ENCODE measurements around the gene RRM2. TPM values are rescaled to one million over a fixed set of nuclear protein-coding genes. Genes with fewer than 3 reads are reported as not detected.

RRM2 gene
- polyA plus RNA-seq, 2 of the 4 experiments (the other 2 are of a cell fraction) = 84.4 to 111 TPM

DNA sequence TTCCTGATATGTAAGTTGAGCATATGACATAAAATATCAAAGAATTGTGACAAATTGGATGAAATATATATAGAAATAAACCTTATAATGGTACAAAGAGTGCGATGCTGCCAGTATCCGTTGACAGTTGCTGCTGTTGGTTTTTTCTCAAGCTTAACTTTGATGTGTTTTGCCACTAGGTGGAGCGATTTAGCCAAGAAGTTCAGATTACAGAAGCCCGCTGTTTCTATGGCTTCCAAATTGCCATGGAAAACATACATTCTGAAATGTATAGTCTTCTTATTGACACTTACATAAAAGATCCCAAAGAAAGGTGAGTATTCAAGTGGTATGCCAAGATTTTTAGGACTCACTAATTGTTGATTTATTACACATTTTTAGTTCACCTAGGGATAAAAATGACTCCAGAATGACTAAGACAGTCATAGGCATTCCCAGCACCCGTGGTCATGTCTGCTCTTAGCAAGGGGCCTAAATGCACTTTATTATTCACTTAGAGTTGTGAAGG is 2.1 kb downstream of the RRM2 start (continued):
- TF ChIP-seq CHD4 (IDR thresholded peaks at IDR 0.05; ENCODE audit: borderline replicate concordance) (no peak), POLR2A (IDR thresholded peaks at IDR 0.05; ENCODE audit: low read length) (no peak), EHF (CRISPR knock-in tag; IDR thresholded peaks at IDR 0.05) (no peak), MAZ (IDR thresholded peaks at IDR 0.05; ENCODE audit: borderline replicate concordance, low read depth, low read length) (no peak), POLR2AphosphoS2 (conservative IDR thresholded peaks at IDR 0.05; ENCODE audit: low read length) (no peak), RAD21 (conservative IDR thresholded peaks at IDR 0.05 in 1 of 2, IDR thresholded peaks at IDR 0.05 in 1 of 2) (peak; percentile 68 to 92), CHD2 (IDR thresholded peaks at IDR 0.05; ENCODE audit: low read length, partially characterized antibody) (no peak), CEBPB (IDR thresholded peaks at IDR 0.05) (no peak), ZC3H11A (IDR thresholded peaks at IDR 0.05) (no peak), MYC (IDR thresholded peaks at IDR 0.05; ENCODE audit: borderline replicate concordance, low read length) (no peak), RCOR1 (IDR thresholded peaks at IDR 0.05; ENCODE audit: low read depth, low read length) (no peak), RNF2 (IDR thresholded peaks at IDR 0.05; ENCODE audit: borderline replicate concordance, low read depth) (no peak), FOSB (CRISPR knock-in tag; IDR thresholded peaks at IDR 0.05) (no peak), EHMT2 (IDR thresholded peaks at IDR 0.05; ENCODE audit: low read depth) (no peak), JUN (IDR thresholded peaks at IDR 0.05) (no peak), JUNB (IDR thresholded peaks at IDR 0.05) (no peak), ESRRA (IDR thresholded peaks at IDR 0.05; ENCODE audit: borderline replicate concordance, low read length) (no peak), KDM5A (IDR thresholded peaks at IDR 0.05) (0 out of 2 replicates have a peak, but pooled peaks have one; percentile 19), RARB (CRISPR knock-in tag; IDR thresholded peaks at IDR 0.05) (no peak), FOXS1 (CRISPR knock-in tag; IDR thresholded peaks at IDR 0.05) (no peak), NPAS2 (CRISPR knock-in tag; IDR thresholded peaks at IDR 0.05; ENCODE audit: borderline replicate concordance) (no peak), PHF8 (IDR thresholded peaks at IDR 0.05; ENCODE audit: borderline replicate concordance, low read depth) (no peak)
- TF ChIP-seq, protein P1, sequence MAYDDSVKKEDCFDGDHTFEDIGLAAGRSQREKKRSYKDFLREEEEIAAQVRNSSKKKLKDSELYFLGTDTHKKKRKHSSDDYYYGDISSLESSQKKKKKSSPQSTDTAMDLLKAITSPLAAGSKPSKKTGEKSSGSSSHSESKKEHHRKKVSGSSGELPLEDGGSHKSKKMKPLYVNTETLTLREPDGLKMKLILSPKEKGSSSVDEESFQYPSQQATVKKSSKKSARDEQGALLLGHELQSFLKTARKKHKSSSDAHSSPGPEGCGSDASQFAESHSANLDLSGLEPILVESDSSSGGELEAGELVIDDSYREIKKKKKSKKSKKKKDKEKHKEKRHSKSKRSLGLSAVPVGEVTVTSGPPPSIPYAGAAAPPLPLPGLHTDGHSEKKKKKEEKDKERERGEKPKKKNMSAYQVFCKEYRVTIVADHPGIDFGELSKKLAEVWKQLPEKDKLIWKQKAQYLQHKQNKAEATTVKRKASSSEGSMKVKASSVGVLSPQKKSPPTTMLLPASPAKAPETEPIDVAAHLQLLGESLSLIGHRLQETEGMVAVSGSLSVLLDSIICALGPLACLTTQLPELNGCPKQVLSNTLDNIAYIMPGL (CRISPR knock-in tag; IDR thresholded peaks at IDR 0.05; ENCODE audit: borderline replicate concordance) = no peak
- TF ChIP-seq, protein P2, sequence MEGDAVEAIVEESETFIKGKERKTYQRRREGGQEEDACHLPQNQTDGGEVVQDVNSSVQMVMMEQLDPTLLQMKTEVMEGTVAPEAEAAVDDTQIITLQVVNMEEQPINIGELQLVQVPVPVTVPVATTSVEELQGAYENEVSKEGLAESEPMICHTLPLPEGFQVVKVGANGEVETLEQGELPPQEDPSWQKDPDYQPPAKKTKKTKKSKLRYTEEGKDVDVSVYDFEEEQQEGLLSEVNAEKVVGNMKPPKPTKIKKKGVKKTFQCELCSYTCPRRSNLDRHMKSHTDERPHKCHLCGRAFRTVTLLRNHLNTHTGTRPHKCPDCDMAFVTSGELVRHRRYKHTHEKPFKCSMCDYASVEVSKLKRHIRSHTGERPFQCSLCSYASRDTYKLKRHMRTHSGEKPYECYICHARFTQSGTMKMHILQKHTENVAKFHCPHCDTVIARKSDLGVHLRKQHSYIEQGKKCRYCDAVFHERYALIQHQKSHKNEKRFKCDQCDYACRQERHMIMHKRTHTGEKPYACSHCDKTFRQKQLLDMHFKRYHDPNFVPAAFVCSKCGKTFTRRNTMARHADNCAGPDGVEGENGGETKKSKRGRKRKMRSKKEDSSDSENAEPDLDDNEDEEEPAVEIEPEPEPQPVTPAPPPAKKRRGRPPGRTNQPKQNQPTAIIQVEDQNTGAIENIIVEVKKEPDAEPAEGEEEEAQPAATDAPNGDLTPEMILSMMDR (IDR thresholded peaks at IDR 0.05) = peak; percentile 90
- TF ChIP-seq, protein P3, sequence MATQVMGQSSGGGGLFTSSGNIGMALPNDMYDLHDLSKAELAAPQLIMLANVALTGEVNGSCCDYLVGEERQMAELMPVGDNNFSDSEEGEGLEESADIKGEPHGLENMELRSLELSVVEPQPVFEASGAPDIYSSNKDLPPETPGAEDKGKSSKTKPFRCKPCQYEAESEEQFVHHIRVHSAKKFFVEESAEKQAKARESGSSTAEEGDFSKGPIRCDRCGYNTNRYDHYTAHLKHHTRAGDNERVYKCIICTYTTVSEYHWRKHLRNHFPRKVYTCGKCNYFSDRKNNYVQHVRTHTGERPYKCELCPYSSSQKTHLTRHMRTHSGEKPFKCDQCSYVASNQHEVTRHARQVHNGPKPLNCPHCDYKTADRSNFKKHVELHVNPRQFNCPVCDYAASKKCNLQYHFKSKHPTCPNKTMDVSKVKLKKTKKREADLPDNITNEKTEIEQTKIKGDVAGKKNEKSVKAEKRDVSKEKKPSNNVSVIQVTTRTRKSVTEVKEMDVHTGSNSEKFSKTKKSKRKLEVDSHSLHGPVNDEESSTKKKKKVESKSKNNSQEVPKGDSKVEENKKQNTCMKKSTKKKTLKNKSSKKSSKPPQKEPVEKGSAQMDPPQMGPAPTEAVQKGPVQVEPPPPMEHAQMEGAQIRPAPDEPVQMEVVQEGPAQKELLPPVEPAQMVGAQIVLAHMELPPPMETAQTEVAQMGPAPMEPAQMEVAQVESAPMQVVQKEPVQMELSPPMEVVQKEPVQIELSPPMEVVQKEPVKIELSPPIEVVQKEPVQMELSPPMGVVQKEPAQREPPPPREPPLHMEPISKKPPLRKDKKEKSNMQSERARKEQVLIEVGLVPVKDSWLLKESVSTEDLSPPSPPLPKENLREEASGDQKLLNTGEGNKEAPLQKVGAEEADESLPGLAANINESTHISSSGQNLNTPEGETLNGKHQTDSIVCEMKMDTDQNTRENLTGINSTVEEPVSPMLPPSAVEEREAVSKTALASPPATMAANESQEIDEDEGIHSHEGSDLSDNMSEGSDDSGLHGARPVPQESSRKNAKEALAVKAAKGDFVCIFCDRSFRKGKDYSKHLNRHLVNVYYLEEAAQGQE (IDR thresholded peaks at IDR 0.05) = no peak
- TF ChIP-seq, protein P4, sequence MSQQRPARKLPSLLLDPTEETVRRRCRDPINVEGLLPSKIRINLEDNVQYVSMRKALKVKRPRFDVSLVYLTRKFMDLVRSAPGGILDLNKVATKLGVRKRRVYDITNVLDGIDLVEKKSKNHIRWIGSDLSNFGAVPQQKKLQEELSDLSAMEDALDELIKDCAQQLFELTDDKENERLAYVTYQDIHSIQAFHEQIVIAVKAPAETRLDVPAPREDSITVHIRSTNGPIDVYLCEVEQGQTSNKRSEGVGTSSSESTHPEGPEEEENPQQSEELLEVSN (IDR thresholded peaks at IDR 0.05; ENCODE audit: borderline replicate concordance, low read depth) = no peak
- TF ChIP-seq, protein P5, sequence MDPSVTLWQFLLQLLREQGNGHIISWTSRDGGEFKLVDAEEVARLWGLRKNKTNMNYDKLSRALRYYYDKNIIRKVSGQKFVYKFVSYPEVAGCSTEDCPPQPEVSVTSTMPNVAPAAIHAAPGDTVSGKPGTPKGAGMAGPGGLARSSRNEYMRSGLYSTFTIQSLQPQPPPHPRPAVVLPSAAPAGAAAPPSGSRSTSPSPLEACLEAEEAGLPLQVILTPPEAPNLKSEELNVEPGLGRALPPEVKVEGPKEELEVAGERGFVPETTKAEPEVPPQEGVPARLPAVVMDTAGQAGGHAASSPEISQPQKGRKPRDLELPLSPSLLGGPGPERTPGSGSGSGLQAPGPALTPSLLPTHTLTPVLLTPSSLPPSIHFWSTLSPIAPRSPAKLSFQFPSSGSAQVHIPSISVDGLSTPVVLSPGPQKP (IDR thresholded peaks at IDR 0.05; ENCODE audit: low read depth, low read length) = no peak
- TF ChIP-seq, protein P6, sequence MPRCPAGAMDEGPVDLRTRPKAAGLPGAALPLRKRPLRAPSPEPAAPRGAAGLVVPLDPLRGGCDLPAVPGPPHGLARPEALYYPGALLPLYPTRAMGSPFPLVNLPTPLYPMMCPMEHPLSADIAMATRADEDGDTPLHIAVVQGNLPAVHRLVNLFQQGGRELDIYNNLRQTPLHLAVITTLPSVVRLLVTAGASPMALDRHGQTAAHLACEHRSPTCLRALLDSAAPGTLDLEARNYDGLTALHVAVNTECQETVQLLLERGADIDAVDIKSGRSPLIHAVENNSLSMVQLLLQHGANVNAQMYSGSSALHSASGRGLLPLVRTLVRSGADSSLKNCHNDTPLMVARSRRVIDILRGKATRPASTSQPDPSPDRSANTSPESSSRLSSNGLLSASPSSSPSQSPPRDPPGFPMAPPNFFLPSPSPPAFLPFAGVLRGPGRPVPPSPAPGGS (IDR thresholded peaks at IDR 0.05) = no peak
- TF ChIP-seq, protein P7, sequence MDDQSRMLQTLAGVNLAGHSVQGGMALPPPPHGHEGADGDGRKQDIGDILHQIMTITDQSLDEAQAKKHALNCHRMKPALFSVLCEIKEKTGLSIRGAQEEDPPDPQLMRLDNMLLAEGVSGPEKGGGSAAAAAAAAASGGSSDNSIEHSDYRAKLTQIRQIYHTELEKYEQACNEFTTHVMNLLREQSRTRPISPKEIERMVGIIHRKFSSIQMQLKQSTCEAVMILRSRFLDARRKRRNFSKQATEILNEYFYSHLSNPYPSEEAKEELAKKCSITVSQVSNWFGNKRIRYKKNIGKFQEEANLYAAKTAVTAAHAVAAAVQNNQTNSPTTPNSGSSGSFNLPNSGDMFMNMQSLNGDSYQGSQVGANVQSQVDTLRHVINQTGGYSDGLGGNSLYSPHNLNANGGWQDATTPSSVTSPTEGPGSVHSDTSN (IDR thresholded peaks at IDR 0.05) = no peak
- TF ChIP-seq, protein P8, sequence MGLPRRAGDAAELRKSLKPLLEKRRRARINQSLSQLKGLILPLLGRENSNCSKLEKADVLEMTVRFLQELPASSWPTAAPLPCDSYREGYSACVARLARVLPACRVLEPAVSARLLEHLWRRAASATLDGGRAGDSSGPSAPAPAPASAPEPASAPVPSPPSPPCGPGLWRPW (IDR thresholded peaks at IDR 0.05) = no peak
- TF ChIP-seq, protein P9, sequence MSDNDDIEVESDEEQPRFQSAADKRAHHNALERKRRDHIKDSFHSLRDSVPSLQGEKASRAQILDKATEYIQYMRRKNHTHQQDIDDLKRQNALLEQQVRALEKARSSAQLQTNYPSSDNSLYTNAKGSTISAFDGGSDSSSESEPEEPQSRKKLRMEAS (IDR thresholded peaks at IDR 0.05) = no peak

Measured in A549 (cell line).